Smooth muscle cell (in vitro differentiated cells): ENCODE data around the gene CIP2A. TPM values are rescaled to one million over a fixed set of nuclear protein-coding genes. Genes with fewer than 3 reads are reported as not detected.

Source experiments
- DNase-seq: peaks from one replicate; lab custom pipeline; 2025; ENCODE audit not compliant: unreplicated experiment; lab: John Stamatoyannopoulos, UW
- H2AFZ ChIP-seq: fragments of 200-600 bp; sonication (generic); 2 replicates; pipeline ENCODE4 v1.6.0; 2016; ENCODE audit warnings: antibody characterized with exemption, low read depth, mild to moderate bottlenecking
- H3F3A ChIP-seq: fragments of 200-600 bp; sonication (generic); 2 replicates; pipeline ENCODE4 v1.6.0; 2017; ENCODE audit warnings: antibody characterized with exemption, low read depth
- H3K27ac ChIP-seq: fragments of 200-600 bp; sonication (generic); 2 replicates; pipeline ENCODE4 v1.5.1; 2016; ENCODE audit warnings: low read depth, mild to moderate bottlenecking
- H3K27me3 ChIP-seq: fragments of 200-600 bp; sonication (generic); 2 replicates; pipeline ENCODE4 v1.6.1; 2016; ENCODE audit warnings: low read depth, mild to moderate bottlenecking
- H3K36me3 ChIP-seq: fragments of 200-600 bp; sonication (generic); 2 replicates; pipeline ENCODE4 v1.5.1; 2016; ENCODE audit warnings: low read depth
- H3K4me1 ChIP-seq: fragments of 200-600 bp; sonication (generic); 2 replicates; pipeline ENCODE4 v1.5.1; 2016; ENCODE audit warnings: low read depth
- H3K4me2 ChIP-seq: fragments of 200-600 bp; sonication (generic); 2 replicates; pipeline ENCODE4 v1.6.0; 2016; ENCODE audit warnings: mild to moderate bottlenecking
- H3K4me3 ChIP-seq: fragments of 200-600 bp; sonication (generic); 2 replicates; pipeline ENCODE4 v1.5.1; 2016; ENCODE audit warnings: mild to moderate bottlenecking
- H3K79me2 ChIP-seq: fragments of 200-600 bp; sonication (generic); 2 replicates; pipeline ENCODE4 v1.6.0; 2016; ENCODE audit warnings: low read depth, mild to moderate bottlenecking
- H3K9ac ChIP-seq: fragments of 200-600 bp; sonication (generic); 2 replicates; pipeline ENCODE4 v1.6.0; 2016; ENCODE audit warnings: low read depth
- H3K9me3 ChIP-seq: fragments of 200-600 bp; sonication (generic); replicated peaks from 2 replicates; pipeline ENCODE4 v1.5.1; 2016; ENCODE audit warnings: low read depth
- H4K20me1 ChIP-seq: fragments of 200-600 bp; sonication (generic); 2 replicates; pipeline ENCODE4 v1.6.0; 2016; ENCODE audit warnings: low read depth
- WGBS: methylation state at CpG from one replicate; pipeline ENCODE4 v1.1.7; 2016; ENCODE audit warnings: low lambda C conversion rate; 5-methylcytosine and 5-hydroxymethylcytosine counted together
- polyA plus RNA-seq: library from polyadenylated mRNA; unstranded; fragments of >200 nt; fragmentation: Nextera tagmentation; extraction: Ambion mirVana; gene quantifications from 2 replicates; pipeline ENCODE4 v1.2.1, GENCODE V29; 2016
- total RNA-seq: library from RNA; depleted of rRNA; stranded (reverse); fragments of >200 nt; gene quantifications from 2 replicates; pipeline ENCODE4 v1.2.3, GENCODE V29; 2014
- TF ChIP-seq, protein P1 (sequence below): fragments of 200-600 bp; sonication (generic); IDR thresholded peaks from 2 replicates; pipeline ENCODE4 v1.5.1; 2017; ENCODE audit warnings: borderline replicate concordance, mild to moderate bottlenecking, antibody characterized with exemption; ENCODE audit not compliant: insufficient read depth, poor library complexity, severe bottlenecking

CIP2A gene
- total RNA-seq (5.9 and 7.4 TPM in 2 replicates), polyA plus RNA-seq (3.3 and 4.3 TPM in 2 replicates)

- TF ChIP-seq, protein P1, sequence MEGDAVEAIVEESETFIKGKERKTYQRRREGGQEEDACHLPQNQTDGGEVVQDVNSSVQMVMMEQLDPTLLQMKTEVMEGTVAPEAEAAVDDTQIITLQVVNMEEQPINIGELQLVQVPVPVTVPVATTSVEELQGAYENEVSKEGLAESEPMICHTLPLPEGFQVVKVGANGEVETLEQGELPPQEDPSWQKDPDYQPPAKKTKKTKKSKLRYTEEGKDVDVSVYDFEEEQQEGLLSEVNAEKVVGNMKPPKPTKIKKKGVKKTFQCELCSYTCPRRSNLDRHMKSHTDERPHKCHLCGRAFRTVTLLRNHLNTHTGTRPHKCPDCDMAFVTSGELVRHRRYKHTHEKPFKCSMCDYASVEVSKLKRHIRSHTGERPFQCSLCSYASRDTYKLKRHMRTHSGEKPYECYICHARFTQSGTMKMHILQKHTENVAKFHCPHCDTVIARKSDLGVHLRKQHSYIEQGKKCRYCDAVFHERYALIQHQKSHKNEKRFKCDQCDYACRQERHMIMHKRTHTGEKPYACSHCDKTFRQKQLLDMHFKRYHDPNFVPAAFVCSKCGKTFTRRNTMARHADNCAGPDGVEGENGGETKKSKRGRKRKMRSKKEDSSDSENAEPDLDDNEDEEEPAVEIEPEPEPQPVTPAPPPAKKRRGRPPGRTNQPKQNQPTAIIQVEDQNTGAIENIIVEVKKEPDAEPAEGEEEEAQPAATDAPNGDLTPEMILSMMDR: no peak
- H3K79me2 ChIP-seq: peaks cover 35% of the 10 kb centered on the region
- H3K36me3 ChIP-seq: no peaks in the 10 kb centered on the region
- H3K4me1 ChIP-seq: peaks cover 14% of the 10 kb centered on the region
- no peaks in the 10 kb centered on the region for H3K9me3 ChIP-seq
- no peaks in the 10 kb centered on the region for H3F3A ChIP-seq
- WGBS: under 1% methylated on average over 53 of the region's 59 CpGs
- H2AFZ ChIP-seq: peak within 1 kb of the TSS; percentile 97
- peak within 1 kb of the TSS; percentile 96 for H3K9ac ChIP-seq
- H4K20me1 ChIP-seq: no peaks in the 10 kb centered on the region
- peak within 1 kb of the TSS; percentile 85 for H3K4me3 ChIP-seq
- peak within 1 kb of the TSS; percentile 97 for H3K4me2 ChIP-seq
- peak within 1 kb of the TSS; percentile 95 for H3K27ac ChIP-seq
- DNase-seq: peak; percentile 66
- H3K27me3 ChIP-seq: no peaks in the 10 kb centered on the region
Observed at GRCh38 chr3:108589081-108589997, at the start of gene CIP2A, which contains the start of gene DZIP3. Gene CIP2A, minus strand, starts transcription at chr3:108589438. Its CDS starts 63 bp downstream, at chr3:108589375. Gene DZIP3, plus strand, starts transcription at chr3:108589722. Its CDS starts 15,685 bp downstream, at chr3:108605407.

GRCh38 chr3:108629974-108630373 is 40.7 kb upstream of the CIP2A start:
- no peak for DNase-seq
- Histone ChIP-seq H3K4me3 (no peak overlapping the region), H3F3A (no peaks in the 10 kb centered on the region), H3K4me1 (no peaks in the 10 kb centered on the region), H4K20me1 (no peaks in the 10 kb centered on the region), H2AFZ (no peak overlapping the region), H3K4me2 (no peak overlapping the region), H3K9me3 (no peaks in the 10 kb centered on the region), H3K27me3 (no peaks in the 10 kb centered on the region), H3K79me2 (no peaks in the 10 kb centered on the region), H3K9ac (no peak overlapping the region), H3K36me3 (no peaks in the 10 kb centered on the region), H3K27ac (no peak overlapping the region)
- TF ChIP-seq, protein P1: no peak
- 100% methylated on average over 1 of the region's 1 CpG for WGBS

DNA sequence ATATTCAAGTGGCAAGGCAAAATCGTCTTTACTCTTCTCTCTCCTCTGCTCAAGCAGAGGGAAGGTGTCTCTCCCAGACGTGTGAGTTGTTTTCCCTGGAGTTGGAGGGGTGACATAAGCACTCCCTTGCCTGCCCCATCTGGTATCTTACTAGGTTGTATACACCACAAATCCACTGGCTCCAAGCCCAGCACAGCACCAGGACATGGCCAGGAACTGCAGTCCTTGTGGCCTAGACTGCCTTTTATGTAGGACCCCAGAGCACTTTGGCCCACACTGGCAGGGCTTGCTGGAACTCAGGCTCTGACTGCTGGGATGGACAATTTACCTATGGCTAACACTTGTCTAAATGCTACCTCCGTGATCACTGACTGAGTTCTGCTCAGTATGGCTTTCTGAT is 34.3 kb upstream of the CIP2A start:
- TF ChIP-seq, protein P1: no peak
- no peaks in the 10 kb centered on the region for H4K20me1 ChIP-seq
- DNase-seq: no peak

More for the DNA sequence above, 34.3 kb upstream of the CIP2A start:
- Histone ChIP-seq H2AFZ (no peak overlapping the region), H3K27ac (no peak overlapping the region), H3K9me3 (no peaks in the 10 kb centered on the region), H3K4me1 (no peaks in the 10 kb centered on the region), H3K36me3 (no peaks in the 10 kb centered on the region), H3K79me2 (no peaks in the 10 kb centered on the region), H3F3A (no peaks in the 10 kb centered on the region), H3K27me3 (no peaks in the 10 kb centered on the region), H3K9ac (no peak overlapping the region), H3K4me2 (no peak overlapping the region), H3K4me3 (no peak overlapping the region)
- 93% methylated on average over 3 of the region's 3 CpGs for WGBS
